GM23338 (cell line): ENCODE data around the gene MRPL37.

Experiments used
- CREB1 ChIP-seq: fragments of 250-450 bp; sonication (Bioruptor Pico); IDR thresholded peaks from 2 replicates; pipeline ENCODE4 v1.5.0; 2020; ENCODE audit warnings: low read depth, mild to moderate bottlenecking, moderate library complexity
- CTCF ChIP-seq, 2 experiments: fragments of 200-600 bp in 1 of 2; sonication (generic) in 1 of 2; conservative IDR thresholded peaks; 2 replicates each; pipeline versions ENCODE4 v1.5.1 to v1.6.1; 2016 to 2017; ENCODE audit warnings: antibody characterized with exemption in 2 of 2, low read depth in 2 of 2, mild to moderate bottlenecking in 2 of 2, moderate library complexity in 1 of 2
- EZH2 ChIP-seq: fragments of 200-600 bp; sonication (generic); IDR thresholded peaks from one replicate; pipeline ENCODE4 v1.8.0; 2017; ENCODE audit warnings: antibody characterized with exemption, mild to moderate bottlenecking, low read depth; ENCODE audit not compliant: unreplicated experiment
- EZH2phosphoT487 ChIP-seq: fragments of 200-600 bp; sonication (generic); IDR thresholded peaks from one replicate; pipeline ENCODE4 v1.8.1; 2018; ENCODE audit warnings: antibody characterized with exemption; ENCODE audit not compliant: unreplicated experiment
- JUNB ChIP-seq: IDR thresholded peaks from one replicate; pipeline ENCODE4 v1.6.1; 2016; ENCODE audit warnings: antibody characterized with exemption; ENCODE audit not compliant: unreplicated experiment
- NANOG ChIP-seq: IDR thresholded peaks from 2 replicates; pipeline ENCODE4 v1.6.1; 2016; ENCODE audit warnings: antibody characterized with exemption, borderline replicate concordance
- POLR2AphosphoS5 ChIP-seq: IDR thresholded peaks from 2 replicates; pipeline ENCODE4 v1.6.1; 2016; ENCODE audit warnings: antibody characterized with exemption, low read depth
- REST ChIP-seq: IDR thresholded peaks from one replicate; pipeline ENCODE4 v1.6.1; 2018; ENCODE audit warnings: antibody characterized with exemption; ENCODE audit not compliant: unreplicated experiment
- STAT1 ChIP-seq: IDR thresholded peaks from one replicate; pipeline ENCODE4 v1.6.1; 2016; ENCODE audit warnings: antibody characterized with exemption; ENCODE audit not compliant: unreplicated experiment
- ZNF114 ChIP-seq: fragments of 250-450 bp; sonication (Bioruptor Pico); IDR thresholded peaks from 2 replicates; pipeline ENCODE4 v1.5.0; 2020; ENCODE audit warnings: mild to moderate bottlenecking, moderate library complexity
- ZNF331 ChIP-seq: fragments of 250-450 bp; sonication (Bioruptor Pico); IDR thresholded peaks from 2 replicates; pipeline ENCODE4 v1.5.0; 2020; ENCODE audit warnings: low read depth, mild to moderate bottlenecking, moderate library complexity
- ZNF462 ChIP-seq: fragments of 250-450 bp; sonication (Bioruptor Pico); IDR thresholded peaks from 2 replicates; pipeline ENCODE4 v1.5.0; 2020; ENCODE audit warnings: mild to moderate bottlenecking, moderate library complexity
- TF ChIP-seq, protein P1 (sequence below): IDR thresholded peaks from 2 replicates; pipeline ENCODE4 v1.6.1; 2016; ENCODE audit warnings: antibody characterized with exemption

DNA sequence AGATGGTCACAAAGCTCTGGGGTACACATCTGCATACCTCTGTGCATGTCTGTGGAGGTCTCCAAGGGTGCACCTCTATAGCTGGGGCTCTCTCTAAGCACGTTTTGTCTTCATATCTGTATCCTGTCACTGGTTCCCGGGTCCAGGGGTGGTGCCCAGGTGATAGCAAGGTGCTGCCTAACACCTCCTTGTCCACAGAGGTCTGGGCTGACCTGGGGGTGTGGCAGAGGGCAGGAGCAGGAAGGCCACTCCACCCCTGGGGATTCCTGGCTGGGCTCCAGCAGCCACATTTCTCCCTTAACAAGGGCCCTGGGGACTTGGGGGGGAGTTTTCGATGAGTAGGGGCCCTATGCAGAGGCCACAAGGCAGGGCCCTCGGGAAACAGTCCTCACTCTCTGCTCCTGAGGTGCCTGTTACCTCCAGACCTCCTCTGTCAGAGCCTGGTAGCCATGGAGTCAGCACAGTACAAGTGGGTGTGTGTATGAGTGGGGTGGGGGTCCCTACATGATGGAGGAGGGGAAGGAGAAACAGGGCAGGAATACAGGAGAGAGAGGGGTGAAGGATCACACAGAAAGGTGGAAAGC, 40.1 kb upstream of the MRPL37 start:
- TF ChIP-seq CTCF (conservative IDR thresholded peaks at IDR 0.05; ENCODE audit: low read depth in 2 of 2) (no peak), EZH2 (no peak), ZNF462 (CRISPR knock-in tag) (no peak), REST (no peak), CREB1 (no peak), NANOG (no peak), STAT1 (no peak), POLR2AphosphoS5 (no peak), JUNB (no peak), EZH2phosphoT487 (no peak), ZNF114 (CRISPR knock-in tag) (no peak), ZNF331 (no peak)
- TF ChIP-seq, protein P1, sequence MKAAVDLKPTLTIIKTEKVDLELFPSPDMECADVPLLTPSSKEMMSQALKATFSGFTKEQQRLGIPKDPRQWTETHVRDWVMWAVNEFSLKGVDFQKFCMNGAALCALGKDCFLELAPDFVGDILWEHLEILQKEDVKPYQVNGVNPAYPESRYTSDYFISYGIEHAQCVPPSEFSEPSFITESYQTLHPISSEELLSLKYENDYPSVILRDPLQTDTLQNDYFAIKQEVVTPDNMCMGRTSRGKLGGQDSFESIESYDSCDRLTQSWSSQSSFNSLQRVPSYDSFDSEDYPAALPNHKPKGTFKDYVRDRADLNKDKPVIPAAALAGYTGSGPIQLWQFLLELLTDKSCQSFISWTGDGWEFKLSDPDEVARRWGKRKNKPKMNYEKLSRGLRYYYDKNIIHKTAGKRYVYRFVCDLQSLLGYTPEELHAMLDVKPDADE: no peak
